ENCODE results near the gene SMOC1.

Gene SMOC1

GRCh38 chr14:69868363-69868963 lies 10.8 kb upstream of the SMOC1 start:
- ChIA-PET CTCF (no interaction called here), POLR2A (no interaction called here)
- DNase-seq (ENCODE audit: extremely low spot score) = no peak
- TF ChIP-seq ZNF384 (IDR thresholded peaks at IDR 0.05) (no peak), HDGF (IDR thresholded peaks at IDR 0.05; ENCODE audit: borderline replicate concordance) (no peak), SUZ12 (IDR thresholded peaks at IDR 0.05) (no peak), ARNT (IDR thresholded peaks at IDR 0.05) (no peak)
- TF ChIP-seq, protein P1, sequence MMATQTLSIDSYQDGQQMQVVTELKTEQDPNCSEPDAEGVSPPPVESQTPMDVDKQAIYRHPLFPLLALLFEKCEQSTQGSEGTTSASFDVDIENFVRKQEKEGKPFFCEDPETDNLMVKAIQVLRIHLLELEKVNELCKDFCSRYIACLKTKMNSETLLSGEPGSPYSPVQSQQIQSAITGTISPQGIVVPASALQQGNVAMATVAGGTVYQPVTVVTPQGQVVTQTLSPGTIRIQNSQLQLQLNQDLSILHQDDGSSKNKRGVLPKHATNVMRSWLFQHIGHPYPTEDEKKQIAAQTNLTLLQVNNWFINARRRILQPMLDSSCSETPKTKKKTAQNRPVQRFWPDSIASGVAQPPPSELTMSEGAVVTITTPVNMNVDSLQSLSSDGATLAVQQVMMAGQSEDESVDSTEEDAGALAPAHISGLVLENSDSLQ (IDR thresholded peaks at IDR 0.05) = no peak

DNA sequence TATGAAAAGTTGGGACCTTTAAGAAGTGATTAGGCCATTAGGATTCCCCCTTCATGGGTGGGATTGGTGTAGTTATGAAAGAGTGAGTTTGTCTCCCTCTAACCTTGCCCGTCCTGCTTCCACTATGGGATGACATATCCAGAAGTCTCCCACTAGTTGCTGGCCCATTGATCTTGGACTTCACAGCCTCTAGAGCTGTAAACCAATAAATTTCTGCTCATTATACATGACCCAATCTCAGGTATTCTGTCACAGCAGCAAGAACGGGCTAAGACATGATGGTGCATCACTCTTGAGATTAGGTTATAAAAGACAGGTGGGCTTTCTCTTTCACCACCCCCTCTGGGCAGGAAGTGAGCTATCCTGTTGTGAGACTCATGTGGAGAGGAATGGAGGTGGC lies 8.6 kb upstream of the SMOC1 start:
- no peak for DNase-seq (ENCODE audit: extremely low spot score)
- TF ChIP-seq FOXA1 (IDR thresholded peaks at IDR 0.05) (no peak), SP1 (IDR thresholded peaks at IDR 0.05) (no peak), LEF1 (IDR thresholded peaks at IDR 0.05; ENCODE audit: borderline replicate concordance) (no peak), FOXM1 (IDR thresholded peaks at IDR 0.05; ENCODE audit: borderline replicate concordance) (no peak), SUZ12 (IDR thresholded peaks at IDR 0.05) (no peak), ARNT (IDR thresholded peaks at IDR 0.05) (no peak), ZNF384 (IDR thresholded peaks at IDR 0.05) (no peak), NFRKB (IDR thresholded peaks at IDR 0.05) (no peak), CTBP1 (IDR thresholded peaks at IDR 0.05; ENCODE audit: borderline replicate concordance) (no peak), FOXK2 (IDR thresholded peaks at IDR 0.05) (no peak), BHLHE40 (IDR thresholded peaks at IDR 0.05; ENCODE audit: borderline replicate concordance) (no peak), ELF4 (IDR thresholded peaks at IDR 0.05) (no peak), HDGF (IDR thresholded peaks at IDR 0.05; ENCODE audit: borderline replicate concordance) (no peak), L3MBTL2 (conservative IDR thresholded peaks at IDR 0.05) (no peak)
- TF ChIP-seq, protein P1 (IDR thresholded peaks at IDR 0.05) = no peak
- ChIA-PET POLR2A (interaction anchor here (1.5 kb wide), 1 partner anchor 8 kb away, joined by 4 read pairs; the partner anchor contains the start of gene SMOC1), CTCF (no interaction called here)

- POLR2A ChIA-PET = no interaction called here
- TF ChIP-seq L3MBTL2 (conservative IDR thresholded peaks at IDR 0.05) = no peak
- no peak for TF ChIP-seq TARDBP (IDR thresholded peaks at IDR 0.05)
- TF ChIP-seq FOXM1 (IDR thresholded peaks at IDR 0.05; ENCODE audit: borderline replicate concordance) = no peak
- TF ChIP-seq FOXA1 (IDR thresholded peaks at IDR 0.05) = no peak
- no peak for TF ChIP-seq ELF4 (IDR thresholded peaks at IDR 0.05)
- TF ChIP-seq NFRKB (IDR thresholded peaks at IDR 0.05) = no peak
- no peak for TF ChIP-seq SP1 (IDR thresholded peaks at IDR 0.05)
- no peak for TF ChIP-seq ARNT (IDR thresholded peaks at IDR 0.05)
- TF ChIP-seq CTBP1 (IDR thresholded peaks at IDR 0.05; ENCODE audit: borderline replicate concordance) = no peak
- no peak for TF ChIP-seq ZNF384 (IDR thresholded peaks at IDR 0.05)
- CTCF ChIA-PET = interaction anchor here (0.6 to 2.2 kb wide), 4 partner anchors 14 to 1012 kb away, joined by 3 to 11 read pairs (median 4); no protein-coding TSS in a partner anchor
- DNase-seq (ENCODE audit: extremely low spot score) = no peak
Measured at GRCh38 chr14:69873877-69874780, 5.1 kb upstream of the SMOC1 start.

GRCh38 chr14:69876221-69876847 lies 2.9 kb upstream of the SMOC1 start:
- TF ChIP-seq ZNF384 (IDR thresholded peaks at IDR 0.05) = no peak
- no peak for TF ChIP-seq HDGF (IDR thresholded peaks at IDR 0.05; ENCODE audit: borderline replicate concordance)
- no peak for TF ChIP-seq TARDBP (IDR thresholded peaks at IDR 0.05)
- TF ChIP-seq FOXM1 (IDR thresholded peaks at IDR 0.05; ENCODE audit: borderline replicate concordance) = no peak
- no peak for TF ChIP-seq FOXA1 (IDR thresholded peaks at IDR 0.05)
- TF ChIP-seq CTBP1 (IDR thresholded peaks at IDR 0.05; ENCODE audit: borderline replicate concordance) = no peak
- TF ChIP-seq ELF4 (IDR thresholded peaks at IDR 0.05) = no peak
- ChIA-PET CTCF (interaction anchor here (0.5 to 3.5 kb wide), 2 partner anchors 122 to 152 kb away, joined by 4 to 44 read pairs; no protein-coding TSS in a partner anchor), POLR2A (interaction anchor here (4.1 kb wide), 1 partner anchor 122 kb away, joined by 43 read pairs; no protein-coding TSS in a partner anchor)
- no peak for DNase-seq (ENCODE audit: extremely low spot score)

GRCh38 chr14:69876848-69877306 lies 2.3 kb upstream of the SMOC1 start:
- DNase-seq (ENCODE audit: extremely low spot score) = no peak
- POLR2A ChIA-PET = interaction anchor here (0.8 to 5.4 kb wide), 4 partner anchors 121 to 156 kb away, joined by 3 to 97 read pairs (median 24); no protein-coding TSS in a partner anchor
- CTCF ChIA-PET = interaction anchor here (0.5 to 3.5 kb wide), 11 partner anchors 11 to 680 kb away, joined by 3 to 44 read pairs (median 4); no protein-coding TSS in a partner anchor
- TF ChIP-seq NFRKB (IDR thresholded peaks at IDR 0.05) = no peak
- no peak for TF ChIP-seq FOXK2 (IDR thresholded peaks at IDR 0.05)
- no peak for TF ChIP-seq SP1 (IDR thresholded peaks at IDR 0.05)

GRCh38 chr14:69877492-69877891 lies 1.7 kb upstream of the SMOC1 start:
- ChIA-PET POLR2A (interaction anchor here (0.8 to 5.4 kb wide), 5 partner anchors 120 to 155 kb away, joined by 3 to 97 read pairs (median 6); no protein-coding TSS in a partner anchor), CTCF (interaction anchor here (0.6 to 3.5 kb wide), 14 partner anchors 10 to 680 kb away, joined by 3 to 44 read pairs (median 4); no protein-coding TSS in a partner anchor)
- TF ChIP-seq CTBP1 (IDR thresholded peaks at IDR 0.05; ENCODE audit: borderline replicate concordance) (no peak), NFRKB (IDR thresholded peaks at IDR 0.05) (no peak), SP1 (IDR thresholded peaks at IDR 0.05) (no peak), ARNT (IDR thresholded peaks at IDR 0.05) (no peak), HDGF (IDR thresholded peaks at IDR 0.05; ENCODE audit: borderline replicate concordance) (no peak), ELF4 (IDR thresholded peaks at IDR 0.05) (no peak), FOXA1 (IDR thresholded peaks at IDR 0.05) (no peak), FOXK2 (IDR thresholded peaks at IDR 0.05) (no peak), L3MBTL2 (conservative IDR thresholded peaks at IDR 0.05) (no peak)
- DNase-seq (ENCODE audit: extremely low spot score) = peak; percentile 42
